Hepatocyte (in vitro differentiated cells): ENCODE results near the gene FXYD5. TPM values are rescaled to one million over a fixed set of nuclear protein-coding genes. Genes with fewer than 3 reads are reported as not detected.
A peak's percentile ranks its signal among the peaks of the same experiment; 100 is the strongest.

Source experiments
- DNase-seq: peaks from one replicate; pipeline ENCODE4 v3.0.0-alpha.2; 2016; ENCODE audit warnings: low spot score
- H2AFZ ChIP-seq: fragments of 200-600 bp; sonication (generic); 2 replicates; pipeline ENCODE4 v1.6.0; 2016; ENCODE audit warnings: antibody characterized with exemption, mild to moderate bottlenecking
- H3K27ac ChIP-seq: fragments of 200-600 bp; sonication (generic); 2 replicates; pipeline ENCODE4 v1.5.1; 2016; ENCODE audit warnings: mild to moderate bottlenecking
- H3K27me3 ChIP-seq: fragments of 200-600 bp; sonication (generic); 2 replicates; pipeline ENCODE4 v1.6.1; 2016
- H3K36me3 ChIP-seq: fragments of 200-600 bp; sonication (generic); replicated peaks from 2 replicates; pipeline ENCODE4 v1.5.1; 2016; ENCODE audit warnings: low read depth; ENCODE audit not compliant: insufficient read depth
- H3K4me1 ChIP-seq: fragments of 200-600 bp; sonication (generic); 2 replicates; pipeline ENCODE4 v1.5.1; 2016; ENCODE audit warnings: mild to moderate bottlenecking, moderate library complexity; ENCODE audit not compliant: insufficient read depth
- H3K4me2 ChIP-seq: fragments of 200-600 bp; sonication (generic); 2 replicates; pipeline ENCODE4 v1.6.0; 2016
- H3K4me3 ChIP-seq: fragments of 200-600 bp; sonication (generic); 2 replicates; pipeline ENCODE4 v1.5.1; 2016; ENCODE audit warnings: mild to moderate bottlenecking
- H3K79me2 ChIP-seq: fragments of 200-600 bp; sonication (generic); 2 replicates; pipeline ENCODE4 v1.6.0; 2017; ENCODE audit warnings: mild to moderate bottlenecking
- H3K9me2 ChIP-seq: fragments of 200-600 bp; sonication (generic); replicated peaks from 2 replicates; pipeline ENCODE4 v1.6.0; 2017; ENCODE audit warnings: mild to moderate bottlenecking; ENCODE audit not compliant: insufficient read depth
- H3K9me3 ChIP-seq: fragments of 200-600 bp; sonication (generic); 2 replicates; pipeline ENCODE4 v1.5.1; 2016; ENCODE audit warnings: low read depth, mild to moderate bottlenecking
- H4K20me1 ChIP-seq: fragments of 200-600 bp; sonication (generic); 2 replicates; pipeline ENCODE4 v1.6.0; 2016; ENCODE audit warnings: mild to moderate bottlenecking; ENCODE audit not compliant: insufficient read depth, poor library complexity, severe bottlenecking
- CTCF ChIP-seq: fragments of 200-600 bp; sonication (generic); IDR thresholded peaks from 2 replicates; pipeline ENCODE4 v1.5.1; 2016; ENCODE audit warnings: antibody characterized with exemption, mild to moderate bottlenecking; ENCODE audit not compliant: poor library complexity
- EZH2 ChIP-seq: fragments of 200-600 bp; sonication (generic); IDR thresholded peaks from 2 replicates; pipeline ENCODE4 v1.6.1; 2016; ENCODE audit warnings: antibody characterized with exemption, mild to moderate bottlenecking, borderline replicate concordance
- EZH2phosphoT487 ChIP-seq: fragments of 200-600 bp; sonication (generic); IDR thresholded peaks from one replicate; pipeline ENCODE4 v1.6.1; 2018; ENCODE audit warnings: antibody characterized with exemption, mild to moderate bottlenecking, low read depth, moderate library complexity; ENCODE audit not compliant: unreplicated experiment, severe bottlenecking
- WGBS: methylation state at CpG from one replicate; pipeline ENCODE4 v1.1.6; 2016; ENCODE audit warnings: low lambda C conversion rate; ENCODE audit errors: missing lambda C conversion rate; 5-methylcytosine and 5-hydroxymethylcytosine counted together
- polyA plus RNA-seq: library from polyadenylated mRNA; unstranded; fragments of >200 nt; fragmentation: Nextera tagmentation; extraction: Ambion mirVana; gene quantifications from 2 replicates; pipeline ENCODE4 v1.2.1, GENCODE V29; 2016
- total RNA-seq: library from RNA; depleted of rRNA; stranded (reverse); fragments of >200 nt; gene quantifications from 2 replicates; pipeline ENCODE4 v1.2.3, GENCODE V29; 2014

FXYD5 gene
- total and polyA plus RNA-seq, 2 experiments from 2014 or later: 36.4 to 81.1 TPM

- TF ChIP-seq CTCF (no peak), EZH2 (no peak), EZH2phosphoT487 (no peak)
- no peak overlapping the region for H3K4me3 ChIP-seq
- DNase-seq: no peak
- WGBS: 60% methylated on average over 4 of the region's 4 CpGs
- H3K79me2 ChIP-seq: no peaks in the 10 kb centered on the region
- H3K27me3 ChIP-seq: no peaks in the 10 kb centered on the region
- no peaks in the 10 kb centered on the region for H3K9me3 ChIP-seq
- H3K9me2 ChIP-seq: no peaks in the 10 kb centered on the region
- no peak overlapping the region for H3K27ac ChIP-seq
- peaks cover 8% of the 10 kb centered on the region for H3K4me1 ChIP-seq
- no peaks in the 10 kb centered on the region for H3K36me3 ChIP-seq
- no peak overlapping the region for H2AFZ ChIP-seq
- no peak overlapping the region for H3K4me2 ChIP-seq
- no peaks in the 10 kb centered on the region for H4K20me1 ChIP-seq
Measured at GRCh38 chr19:35209646-35210045, 55.1 kb downstream of the FXYD5 start.

DNA sequence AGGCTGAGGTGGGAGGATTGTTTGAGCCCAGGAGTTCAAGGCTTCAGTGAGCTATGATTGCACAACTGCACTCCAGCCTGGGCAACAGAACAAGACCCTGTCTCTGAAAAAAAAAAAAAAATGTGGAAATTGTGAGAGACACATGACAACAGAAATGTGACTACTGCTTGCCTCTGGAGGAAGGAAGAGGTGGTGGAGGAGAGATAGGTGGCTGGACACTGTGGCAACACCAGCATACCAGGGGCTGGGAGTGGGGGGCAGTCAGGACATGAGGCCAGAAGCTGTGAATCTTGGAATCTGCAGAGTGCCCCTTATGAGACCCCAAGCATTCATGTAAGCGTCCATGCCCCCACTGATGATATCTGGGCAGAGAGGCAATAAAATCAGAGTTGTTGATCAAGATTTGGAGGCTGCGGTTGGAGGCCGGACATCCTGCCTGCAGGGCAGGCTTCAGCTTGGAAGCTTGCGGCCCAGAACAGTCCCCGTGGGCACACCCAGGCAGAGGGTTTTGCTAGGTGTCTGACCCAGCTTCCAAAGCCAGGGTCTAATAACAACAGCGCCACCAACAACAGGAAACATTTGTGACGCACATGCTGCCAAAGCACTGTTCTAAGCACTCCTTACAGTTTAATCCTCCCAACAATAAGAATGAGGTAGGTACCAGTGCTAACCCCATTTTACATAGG is 57.2 kb downstream of the FXYD5 start:
- 82% methylated on average over 7 of the region's 7 CpGs for WGBS
- TF ChIP-seq EZH2 (no peak), CTCF (no peak), EZH2phosphoT487 (no peak)
- Histone ChIP-seq H3K27me3 (no peaks in the 10 kb centered on the region), H3K27ac (no peak overlapping the region), H3K4me2 (no peak overlapping the region), H3K9me2 (no peaks in the 10 kb centered on the region), H3K4me3 (no peak overlapping the region), H3K9me3 (no peaks in the 10 kb centered on the region), H4K20me1 (no peaks in the 10 kb centered on the region), H3K36me3 (no peaks in the 10 kb centered on the region), H3K79me2 (no peaks in the 10 kb centered on the region), H2AFZ (no peak overlapping the region), H3K4me1 (peaks cover 8% of the 10 kb centered on the region)
- DNase-seq: no peak

GRCh38 chr19:35212241-35212640 is 57.7 kb downstream of the FXYD5 start:
- H3K4me1 ChIP-seq: peaks cover 8% of the 10 kb centered on the region
- DNase-seq: no peak
- no peaks in the 10 kb centered on the region for H4K20me1 ChIP-seq
- H3K27ac ChIP-seq: no peak overlapping the region
- no peaks in the 10 kb centered on the region for H3K79me2 ChIP-seq
- no peak overlapping the region for H3K4me3 ChIP-seq
- no peaks in the 10 kb centered on the region for H3K36me3 ChIP-seq
- H2AFZ ChIP-seq: no peak overlapping the region
- WGBS: 72% methylated on average over 7 of the region's 7 CpGs
- no peaks in the 10 kb centered on the region for H3K9me2 ChIP-seq
- no peaks in the 10 kb centered on the region for H3K9me3 ChIP-seq
- H3K27me3 ChIP-seq: no peaks in the 10 kb centered on the region
- no peak for TF ChIP-seq EZH2phosphoT487
- H3K4me2 ChIP-seq: no peak overlapping the region

GRCh38 chr19:35213663-35214632 is 59.4 kb downstream of the FXYD5 start:
- H3K4me1 ChIP-seq: peaks cover 8% of the 10 kb centered on the region
- no peaks in the 10 kb centered on the region for H3K36me3 ChIP-seq
- no peak overlapping the region for H3K4me2 ChIP-seq
- TF ChIP-seq EZH2phosphoT487 (no peak), CTCF (no peak), EZH2 (no peak)
- H3K79me2 ChIP-seq: no peaks in the 10 kb centered on the region
- H3K27ac ChIP-seq: no peak overlapping the region
- no peaks in the 10 kb centered on the region for H3K9me3 ChIP-seq
- H3K27me3 ChIP-seq: no peaks in the 10 kb centered on the region
- H4K20me1 ChIP-seq: no peaks in the 10 kb centered on the region
- WGBS: 64% methylated on average over 21 of the region's 21 CpGs
- no peaks in the 10 kb centered on the region for H3K9me2 ChIP-seq
- no peak overlapping the region for H3K4me3 ChIP-seq
- H2AFZ ChIP-seq: no peak overlapping the region
- peak; percentile 63 for DNase-seq
